Neural progenitor cell (in vitro differentiated cells): ENCODE measurements around the gene MINDY4.

Experiments used
- CTCF ChIP-seq: fragments of 200-600 bp; sonication (generic); IDR thresholded peaks from 2 replicates; pipeline ENCODE4 v1.5.1; 2017; ENCODE audit warnings: antibody characterized with exemption, mild to moderate bottlenecking
- EZH2phosphoT487 ChIP-seq: fragments of 200-600 bp; sonication (generic); IDR thresholded peaks from 2 replicates; pipeline ENCODE4 v1.6.1; 2017; ENCODE audit warnings: antibody characterized with exemption

- TF ChIP-seq EZH2phosphoT487 (no peak), CTCF (no peak)
Measured at GRCh38 chr7:30745261-30745941, 25.8 kb upstream of the MINDY4 start.
